Measurements from ENCODE around the gene TBC1D9.

DNA sequence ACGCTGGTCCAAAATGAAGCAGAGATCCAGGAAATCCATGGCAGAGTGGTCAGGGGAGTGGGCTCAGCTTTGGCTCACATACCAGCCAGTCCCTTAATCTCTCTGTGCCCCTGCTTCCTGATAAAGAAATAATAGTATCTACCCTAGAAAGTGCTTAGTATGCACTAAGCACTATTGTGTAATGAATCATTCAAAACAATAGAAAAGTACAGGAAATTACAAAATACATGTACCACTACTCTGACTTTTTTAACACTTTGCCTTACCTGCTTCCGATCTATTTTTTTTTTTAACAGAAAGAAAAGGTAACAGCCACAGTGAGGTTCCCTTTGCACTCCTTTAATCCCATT lies 49.9 kb downstream of the TBC1D9 start:
- TF ChIP-seq, protein P1, sequence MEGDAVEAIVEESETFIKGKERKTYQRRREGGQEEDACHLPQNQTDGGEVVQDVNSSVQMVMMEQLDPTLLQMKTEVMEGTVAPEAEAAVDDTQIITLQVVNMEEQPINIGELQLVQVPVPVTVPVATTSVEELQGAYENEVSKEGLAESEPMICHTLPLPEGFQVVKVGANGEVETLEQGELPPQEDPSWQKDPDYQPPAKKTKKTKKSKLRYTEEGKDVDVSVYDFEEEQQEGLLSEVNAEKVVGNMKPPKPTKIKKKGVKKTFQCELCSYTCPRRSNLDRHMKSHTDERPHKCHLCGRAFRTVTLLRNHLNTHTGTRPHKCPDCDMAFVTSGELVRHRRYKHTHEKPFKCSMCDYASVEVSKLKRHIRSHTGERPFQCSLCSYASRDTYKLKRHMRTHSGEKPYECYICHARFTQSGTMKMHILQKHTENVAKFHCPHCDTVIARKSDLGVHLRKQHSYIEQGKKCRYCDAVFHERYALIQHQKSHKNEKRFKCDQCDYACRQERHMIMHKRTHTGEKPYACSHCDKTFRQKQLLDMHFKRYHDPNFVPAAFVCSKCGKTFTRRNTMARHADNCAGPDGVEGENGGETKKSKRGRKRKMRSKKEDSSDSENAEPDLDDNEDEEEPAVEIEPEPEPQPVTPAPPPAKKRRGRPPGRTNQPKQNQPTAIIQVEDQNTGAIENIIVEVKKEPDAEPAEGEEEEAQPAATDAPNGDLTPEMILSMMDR (conservative IDR thresholded peaks at IDR 0.05), result no peak
- TF ChIP-seq EZH2 (IDR thresholded peaks at IDR 0.05; ENCODE audit: low read depth), result no peak

Measured in PC-9 (cell line).